DMS 273 (cell line): ENCODE measurements around the gene PDS5B.
"Not testable (repeated sequence)": the region's sequence is repeated elsewhere in the genome, so short reads cannot be mapped to it uniquely, and the experiment has no call there.

Experiments
- DNase-seq: peaks from one replicate; lab custom pipeline; 2025; ENCODE audit not compliant: unreplicated experiment; lab: John Stamatoyannopoulos, UW

Gene PDS5B

DNA sequence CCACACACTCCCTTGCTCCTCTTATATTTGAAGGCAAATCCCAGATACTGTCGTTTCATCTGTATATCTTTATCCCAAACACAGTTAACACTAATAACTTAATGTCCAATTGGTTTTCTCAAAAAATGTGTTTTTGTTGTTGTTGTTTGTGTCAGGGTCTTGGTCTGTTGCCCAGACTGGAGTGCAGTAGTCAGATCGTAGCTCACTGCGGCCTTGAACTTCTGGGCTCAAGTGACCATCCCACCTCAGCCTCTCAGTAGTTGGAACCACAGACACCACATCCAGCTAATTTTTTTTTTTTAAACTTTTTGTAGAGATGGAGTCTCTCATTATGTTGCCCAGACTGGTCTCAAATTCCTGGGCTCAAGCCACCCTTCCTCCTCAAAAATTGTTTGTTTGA is 137.7 kb downstream of the PDS5B start:
- no peak for DNase-seq

DNA sequence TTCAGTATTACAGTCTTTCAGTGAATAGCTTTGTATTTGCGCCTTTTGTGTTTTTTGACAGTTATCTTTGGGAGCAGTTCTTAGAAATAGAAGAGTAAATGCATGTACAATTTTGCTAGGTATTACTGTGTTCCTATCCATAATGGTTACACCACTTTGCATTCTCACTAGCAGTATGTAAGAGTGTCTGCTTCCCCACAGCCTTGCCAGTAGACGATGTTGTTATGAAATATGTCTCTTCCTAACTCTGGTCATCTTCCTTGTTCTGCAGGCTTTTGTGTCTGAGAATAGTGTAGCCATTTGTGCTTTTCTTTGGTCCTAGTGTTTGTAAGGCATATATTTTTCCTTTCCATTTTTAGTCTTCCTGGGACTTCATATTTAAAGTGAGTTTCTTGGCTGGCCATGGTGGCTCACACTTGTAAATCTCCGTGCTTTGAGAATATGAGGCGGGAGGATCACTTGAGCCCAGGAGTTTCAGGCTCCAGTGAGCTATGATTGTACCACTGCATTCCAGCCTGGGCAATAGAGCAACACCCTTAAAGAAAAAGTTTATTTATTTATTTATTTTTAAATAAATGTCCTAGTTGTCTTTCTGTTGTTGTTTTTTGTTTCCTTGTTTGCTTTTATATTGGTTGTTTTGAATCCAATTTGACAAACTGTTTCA is 140.3 kb downstream of the PDS5B start:
- no peak for DNase-seq

GRCh38 chr13:32728327-32728726 is 142.1 kb downstream of the PDS5B start:
- DNase-seq: no peak

GRCh38 chr13:32729097-32729496 is 142.8 kb downstream of the PDS5B start:
- DNase-seq: not testable (repeated sequence)

GRCh38 chr13:32731074-32731473 is 144.8 kb downstream of the PDS5B start:
- DNase-seq: no peak

GRCh38 chr13:32731576-32731975 is 145.3 kb downstream of the PDS5B start:
- DNase-seq: no peak

GRCh38 chr13:32733690-32734089 is 147.4 kb downstream of the PDS5B start:
- no peak for DNase-seq

GRCh38 chr13:32734511-32734910 is 148.3 kb downstream of the PDS5B start:
- peak; percentile 27 for DNase-seq

DNA sequence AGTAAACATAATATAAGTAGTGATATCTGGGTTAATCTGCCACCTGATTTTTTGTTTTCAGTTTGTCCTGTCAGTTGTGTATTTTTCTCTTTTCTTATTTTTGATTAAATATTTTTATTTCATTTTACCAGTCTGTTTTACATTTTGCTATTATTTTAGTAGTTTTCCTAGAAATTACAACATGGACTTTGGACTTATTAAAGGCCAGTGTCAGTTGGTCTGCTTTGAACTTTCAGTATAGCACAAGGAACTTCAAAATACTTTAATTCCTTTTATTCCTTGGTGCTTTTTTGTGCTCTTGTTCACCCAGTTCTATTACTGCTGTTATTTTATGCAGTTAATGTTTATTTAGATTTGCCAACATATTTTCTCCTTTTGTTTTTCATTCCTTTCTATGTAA is 149.6 kb downstream of the PDS5B start:
- DNase-seq: no peak

DNA sequence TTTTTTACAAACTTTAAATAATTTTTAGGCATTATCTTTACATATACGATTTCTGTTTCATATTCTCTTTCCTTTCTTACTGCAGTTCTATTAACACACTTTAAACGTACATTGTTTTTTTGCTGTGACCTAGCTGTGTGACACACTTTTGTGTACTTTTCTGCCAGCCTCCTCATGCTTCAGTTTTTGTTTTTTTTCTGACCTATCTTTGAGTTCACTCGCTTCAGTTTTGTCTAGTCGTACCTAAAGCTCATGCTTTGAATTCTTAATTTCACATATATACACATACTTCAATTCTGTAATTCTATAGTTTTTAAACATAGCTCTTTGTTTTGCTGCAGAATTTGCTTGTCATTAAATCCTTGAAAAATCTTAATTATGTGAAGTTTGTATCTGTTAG is 150.4 kb downstream of the PDS5B start:
- no peak for DNase-seq

- DNase-seq: no peak
Measured at GRCh38 chr13:32737111-32737571, 150.9 kb downstream of the PDS5B start.

DNA sequence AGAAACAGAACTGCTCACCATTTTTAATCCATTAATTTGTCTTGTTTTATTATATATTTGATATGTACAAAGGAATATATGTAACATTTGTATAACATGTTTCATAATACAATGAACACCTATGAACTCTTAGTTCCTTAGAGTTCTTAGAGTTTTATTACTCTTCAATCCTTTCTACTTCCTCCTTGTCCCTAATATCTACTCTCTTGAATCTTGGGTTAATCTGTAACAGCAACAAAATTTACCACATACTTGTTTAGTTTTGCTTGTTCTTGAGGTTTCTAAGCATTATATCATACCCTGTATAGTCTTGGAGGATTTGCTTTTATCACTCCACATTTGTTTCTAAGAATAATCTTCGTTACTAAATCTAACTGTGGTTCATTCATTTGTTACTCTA is 151.4 kb downstream of the PDS5B start:
- no peak for DNase-seq

DNA sequence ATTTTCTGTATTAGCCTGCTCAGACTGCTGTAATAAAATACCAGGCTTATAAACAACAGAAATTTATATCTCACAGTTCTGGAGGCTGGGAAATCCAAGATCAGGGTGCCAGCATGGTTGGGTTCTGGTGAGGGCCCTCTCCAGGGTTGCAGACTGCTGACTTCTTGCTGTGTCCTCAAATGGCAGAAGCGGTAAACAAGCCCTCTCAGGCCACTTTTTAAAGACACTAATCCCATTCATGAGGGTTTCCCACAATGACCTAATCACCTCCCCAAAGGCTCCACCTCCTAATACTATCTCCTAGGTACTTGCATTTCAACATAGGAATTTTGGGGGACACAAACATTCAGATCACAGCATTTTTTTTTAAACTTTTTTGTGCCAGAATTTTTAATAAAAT is 159.3 kb downstream of the PDS5B start:
- no peak for DNase-seq

GRCh38 chr13:32746474-32746873 is 160.2 kb downstream of the PDS5B start:
- DNase-seq: no peak

DNA sequence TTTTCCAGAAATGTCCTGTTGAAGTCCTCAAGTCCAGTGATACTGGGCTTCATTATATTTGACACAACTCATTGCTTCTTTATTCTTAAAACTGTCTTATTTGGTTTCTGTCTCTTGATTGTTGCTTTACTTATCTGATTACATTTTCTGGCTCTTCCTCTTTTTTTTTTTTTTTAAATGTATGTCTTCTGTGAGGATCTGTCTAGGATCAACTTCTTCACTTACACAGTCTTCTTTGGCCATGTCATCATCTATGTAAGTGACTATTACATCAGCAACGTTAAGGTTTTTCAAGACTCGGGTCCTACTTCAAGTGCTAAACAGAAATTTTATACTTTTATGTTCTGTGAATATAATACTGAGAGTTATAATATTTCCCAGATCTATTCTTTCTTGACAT is 162.1 kb downstream of the PDS5B start:
- no peak for DNase-seq

GRCh38 chr13:32751340-32751739 is 165.1 kb downstream of the PDS5B start:
- DNase-seq: no peak

- no peak for DNase-seq
Measured at GRCh38 chr13:32752311-32752710, 166.1 kb downstream of the PDS5B start.

DNA sequence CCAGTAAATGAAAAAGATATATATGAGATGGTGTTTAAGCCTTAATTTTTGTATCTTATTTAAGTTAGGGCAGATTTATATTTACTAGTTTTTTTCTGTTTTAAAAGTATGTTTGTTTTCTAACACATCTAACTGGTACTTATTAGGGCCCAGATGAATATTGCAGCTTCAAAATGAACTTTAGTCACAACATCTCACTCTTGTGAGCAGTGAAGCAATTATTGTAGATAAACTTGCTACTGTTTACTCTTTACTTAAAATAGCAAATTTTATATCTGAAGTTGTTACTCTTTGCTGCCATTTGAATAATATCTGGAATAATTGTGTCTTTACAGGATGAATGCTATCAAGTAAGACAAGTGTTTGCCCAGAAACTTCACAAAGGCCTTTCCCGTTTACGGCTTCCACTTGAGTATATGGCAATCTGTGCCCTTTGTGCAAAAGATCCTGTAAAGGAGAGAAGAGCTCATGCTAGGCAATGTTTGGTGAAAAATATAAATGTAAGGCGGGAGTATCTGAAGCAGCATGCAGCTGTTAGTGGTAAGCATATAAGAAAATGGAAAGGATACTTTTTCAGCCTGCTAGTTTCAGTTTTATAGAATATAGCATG is 166.8 kb downstream of the PDS5B start:
- DNase-seq: no peak

GRCh38 chr13:32754179-32754578 is 167.9 kb downstream of the PDS5B start:
- no peak for DNase-seq

DNA sequence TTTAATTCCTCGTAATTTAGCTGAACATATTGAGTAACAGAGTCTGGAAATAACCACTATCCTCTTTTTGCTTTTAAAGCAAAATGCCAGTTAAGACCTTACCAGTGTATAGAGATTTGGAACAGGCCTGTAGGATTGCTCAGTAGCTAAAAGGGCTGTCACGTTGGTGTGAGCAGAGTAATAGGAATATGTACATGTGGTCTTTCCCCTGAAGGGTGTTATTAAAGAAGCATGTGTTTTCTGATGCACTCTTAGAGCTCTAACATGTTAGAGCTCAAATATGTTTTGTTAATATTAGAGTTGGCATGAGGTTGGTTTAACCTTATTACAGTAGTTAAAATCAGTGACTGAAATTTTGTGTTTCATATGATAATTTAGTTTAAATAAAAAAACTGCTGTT is 172.9 kb downstream of the PDS5B start:
- no peak for DNase-seq

DNA sequence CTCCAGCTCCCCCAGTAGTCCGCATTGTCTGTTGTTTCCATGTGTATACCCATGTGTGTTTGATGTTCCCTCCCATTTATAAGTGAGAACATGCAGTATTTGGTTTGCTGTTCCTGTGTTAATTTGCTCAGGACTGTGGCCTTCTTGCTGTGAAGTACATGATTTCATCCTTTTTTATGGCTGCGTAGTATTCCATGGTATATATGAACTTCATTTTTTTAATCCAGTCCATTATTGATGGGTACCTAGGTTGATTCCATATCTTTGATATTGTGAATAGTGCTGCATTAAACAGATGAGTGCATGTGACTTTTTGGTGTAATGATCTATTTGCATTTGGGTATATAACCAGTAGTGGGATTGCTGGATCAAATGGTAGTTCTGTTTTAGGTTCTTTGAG is 175.2 kb downstream of the PDS5B start:
- DNase-seq: no peak

DNA sequence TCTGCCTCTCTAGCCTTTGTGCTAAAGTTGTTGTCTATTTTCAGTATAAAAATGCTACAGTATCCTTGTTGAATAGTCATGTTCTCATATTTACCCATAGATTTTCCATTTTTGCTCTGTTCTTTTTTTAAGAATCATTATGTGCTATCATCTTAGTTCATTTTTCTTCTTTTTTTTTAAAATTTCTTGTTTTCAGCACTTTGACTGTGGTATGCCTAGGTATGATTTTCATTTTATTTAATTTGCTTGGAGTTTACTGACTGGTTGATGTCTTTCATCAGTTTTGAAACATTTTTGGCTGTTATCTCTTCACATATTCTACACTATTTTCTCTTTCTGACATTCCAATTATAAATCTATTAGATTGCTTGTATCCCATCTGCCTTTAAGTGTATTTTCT is 192.9 kb downstream of the PDS5B start:
- DNase-seq: no peak

GRCh38 chr13:32781906-32782305 is 195.7 kb downstream of the PDS5B start:
- DNase-seq: no peak
